ENCODE results near the gene LRRC19. TPM values are rescaled to one million over a fixed set of nuclear protein-coding genes. Genes with fewer than 3 reads are reported as not detected.
A peak's percentile ranks its signal among the peaks of the same experiment; 100 is the strongest.

The LRRC19 gene
- total and polyA plus RNA-seq, 8 donors: 0.13 to 0.72 (median 0.37) TPM; not detected in 2

- intact Hi-C loops (cut with DNase I): loop anchor here in 1 of 2 donors (10.0 kb wide), 1 partner anchor 51 kb away; the partner anchor contains the start of gene CAAP1
- ATAC-seq (no peak), DNase-seq (no peak)
- H3K4me3 ChIP-seq: peak overlapping the region; percentile 90 to 98
- H3K9me3 ChIP-seq: no peaks in the 10 kb centered on the region
- H3K4me1 ChIP-seq: peaks cover 18 to 40% of the 10 kb centered on the region in 2 donors
- TF ChIP-seq CTCF (IDR thresholded peaks at IDR 0.05): no peak
- H3K27me3 ChIP-seq: no peaks in the 10 kb centered on the region
- no peaks in the 10 kb centered on the region for H3K36me3 ChIP-seq
- H3K27ac ChIP-seq: no peak overlapping the region
Observed at GRCh38 chr9:26945591-26945990, 59.9 kb downstream of the LRRC19 start.

Other genes with a start within 250 kb of the LRRC19 start
- gene CAAP1, start 112.9 kb downstream of the LRRC19 start, total RNA-seq: 10 to 100 TPM; 12.4 to 12.9 TPM
- 10 to 100 TPM; 26.8 to 34.9 (median 29.5) TPM for gene CAAP1, start 112.9 kb downstream of the LRRC19 start, polyA plus RNA-seq (ENCODE audit: insufficient read length in 6 of 6)
- gene PLAA, start 58.4 kb downstream of the LRRC19 start, total RNA-seq: 10 to 100 TPM; 28.0 to 31.0 TPM
- 10 to 100 TPM; 31.1 to 36.8 (median 34.1) TPM for gene PLAA, start 58.4 kb downstream of the LRRC19 start, polyA plus RNA-seq (ENCODE audit: insufficient read length in 6 of 6)
- gene IFT74, start 49.3 kb downstream of the LRRC19 start, total RNA-seq: 10 to 100 TPM; 10.8 TPM
- gene IFT74, start 49.3 kb downstream of the LRRC19 start, polyA plus RNA-seq (ENCODE audit: insufficient read length in 6 of 6): 10 to 100 TPM; 24.5 to 40.1 (median 29.6) TPM
- gene TEK, start 103.6 kb upstream of the LRRC19 start, total RNA-seq: 10 to 100 TPM; 20.3 to 39.0 TPM
- 10 to 100 TPM; 39.2 to 55.6 (median 47.2) TPM for gene TEK, start 103.6 kb upstream of the LRRC19 start, polyA plus RNA-seq (ENCODE audit: insufficient read length in 6 of 6)